Osteocyte (in vitro differentiated cells): Measurements from ENCODE around the gene FBXO4. TPM values are rescaled to one million over a fixed set of nuclear protein-coding genes. Genes with fewer than 3 reads are reported as not detected.
"Not testable (repeated sequence)": the region's sequence is repeated elsewhere in the genome, so short reads cannot be mapped to it uniquely, and the experiment has no call there.

Experiments used
- DNase-seq: peaks from one replicate; pipeline ENCODE4 v3.0.0; 2021; ENCODE audit warnings: mixed read lengths; ENCODE audit not compliant: unreplicated experiment; ENCODE audit errors: extremely low spot score
- H3K27ac Mint-ChIP-seq: one replicate; pipeline ENCODE4 v1.8.0; 2021; ENCODE audit warnings: mild to moderate bottlenecking, mixed read lengths; ENCODE audit not compliant: unreplicated experiment
- H3K27me3 Mint-ChIP-seq: one replicate; pipeline ENCODE4 v1.8.0; 2021; ENCODE audit warnings: mixed read lengths; ENCODE audit not compliant: unreplicated experiment
- H3K36me3 Mint-ChIP-seq: one replicate; pipeline ENCODE4 v1.8.0; 2021; ENCODE audit warnings: mixed read lengths; ENCODE audit not compliant: unreplicated experiment
- H3K4me1 Mint-ChIP-seq: one replicate; pipeline ENCODE4 v1.8.0; 2021; ENCODE audit warnings: mixed read lengths; ENCODE audit not compliant: unreplicated experiment
- H3K4me3 Mint-ChIP-seq: one replicate; pipeline ENCODE4 v1.8.0; 2021; ENCODE audit warnings: mild to moderate bottlenecking, moderate library complexity, mixed read lengths; ENCODE audit not compliant: unreplicated experiment
- H3K9me3 Mint-ChIP-seq: one replicate; pipeline ENCODE4 v1.8.0; 2021; ENCODE audit warnings: mixed read lengths; ENCODE audit not compliant: unreplicated experiment
- CTCF ChIP-seq: fragments of 200-600 bp; sonication (generic); IDR thresholded peaks from 2 replicates; pipeline ENCODE4 v1.5.0; 2021; ENCODE audit warnings: antibody characterized with exemption, mild to moderate bottlenecking, moderate library complexity
- total RNA-seq: library from RNA; stranded (reverse); gene quantifications from 2 replicates; pipeline ENCODE4 v1.2.1, GENCODE V29; 2021

Gene FBXO4
- total RNA-seq, 1 donor from 2014 or later, result 4.2 TPM

GRCh38 chr5:41935544-41935943 is 10.5 kb downstream of the FBXO4 start:
- no peak overlapping the region for H3K27ac Mint-ChIP-seq
- H3K4me1 Mint-ChIP-seq, result no peaks in the 10 kb centered on the region
- TF ChIP-seq CTCF, result no peak
- H3K36me3 Mint-ChIP-seq, result peaks cover 5% of the 10 kb centered on the region
- no peak for DNase-seq
- no peak overlapping the region for H3K4me3 Mint-ChIP-seq
- no peaks in the 10 kb centered on the region for H3K27me3 Mint-ChIP-seq
- H3K9me3 Mint-ChIP-seq, result no peaks in the 10 kb centered on the region

DNA sequence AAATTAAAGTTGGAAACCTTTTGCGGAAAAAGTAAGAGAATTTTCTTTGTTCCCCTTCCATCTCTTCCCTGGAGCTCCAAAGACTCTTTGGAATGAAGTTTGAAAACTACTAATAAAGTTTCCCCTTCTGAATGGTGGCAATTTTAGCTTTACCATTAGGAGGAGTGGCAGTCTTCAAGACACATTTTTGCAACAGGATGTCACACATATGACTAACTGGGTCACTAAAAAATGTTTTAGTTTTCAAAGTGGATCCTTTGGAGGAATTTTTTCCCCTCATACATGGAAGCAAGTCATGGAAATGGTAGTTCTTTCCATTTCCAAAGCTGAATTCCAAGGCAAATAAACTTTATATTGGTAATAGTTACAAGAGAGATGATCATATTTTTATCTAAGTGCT is 15.6 kb downstream of the FBXO4 start:
- no peak for TF ChIP-seq CTCF
- Mint-ChIP-seq H3K4me1 (no peaks in the 10 kb centered on the region), H3K9me3 (no peaks in the 10 kb centered on the region), H3K4me3 (no peak overlapping the region), H3K36me3 (peaks cover 1% of the 10 kb centered on the region), H3K27ac (no peak overlapping the region), H3K27me3 (no peaks in the 10 kb centered on the region)
- DNase-seq, result no peak

DNA sequence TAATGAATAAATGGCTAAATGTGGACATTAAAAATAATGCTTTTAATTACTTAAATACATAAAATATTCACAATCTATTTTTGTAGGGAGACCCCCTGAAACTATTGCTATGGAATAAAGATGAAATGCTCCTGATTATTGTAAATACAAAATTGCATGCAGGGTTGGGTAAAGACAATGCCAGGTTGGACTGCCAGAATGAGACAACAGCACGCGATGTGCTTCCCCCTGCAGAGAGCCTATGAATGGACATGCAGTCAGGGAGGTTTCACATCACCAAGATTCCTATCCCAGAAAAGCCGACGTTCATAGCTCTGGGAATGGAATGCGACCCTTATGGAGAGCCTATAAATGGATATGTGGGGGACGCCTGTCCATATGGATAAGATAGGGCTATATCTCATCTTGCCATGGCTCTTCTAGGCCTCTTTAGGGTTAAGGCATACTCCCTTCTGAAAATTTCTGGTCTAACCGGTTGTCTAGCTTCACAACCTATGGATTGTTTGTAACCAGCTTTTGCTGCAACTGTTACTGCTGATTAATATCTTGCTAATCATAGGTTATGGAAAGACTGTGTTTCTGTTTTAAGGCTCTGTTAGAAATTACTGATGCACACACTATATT is 20.4 kb downstream of the FBXO4 start:
- H3K4me3 Mint-ChIP-seq, H3K27ac Mint-ChIP-seq: not testable (repeated sequence)

DNA sequence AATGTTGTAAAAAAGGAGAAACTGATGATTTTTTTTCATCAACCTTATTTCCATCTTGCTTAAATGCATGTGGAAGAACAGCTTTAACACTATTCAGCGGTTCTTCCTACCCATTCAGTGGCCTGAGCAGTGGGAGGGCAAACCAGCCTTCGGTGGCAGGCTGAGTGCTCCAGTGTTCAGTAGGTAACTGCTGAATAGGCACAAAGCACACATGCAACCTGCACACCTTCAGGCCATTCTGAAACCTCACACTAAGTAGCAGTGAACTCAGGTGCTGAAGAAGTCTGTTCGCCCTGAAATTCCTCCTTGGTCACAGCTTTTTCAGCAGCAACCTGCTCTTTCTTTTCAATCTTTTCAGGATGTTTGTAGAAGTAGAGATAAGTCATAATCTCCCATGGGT is 26.1 kb downstream of the FBXO4 start:
- Mint-ChIP-seq H3K4me1 (no peaks in the 10 kb centered on the region), H3K36me3 (no peaks in the 10 kb centered on the region), H3K4me3 (no peak overlapping the region), H3K9me3 (no peaks in the 10 kb centered on the region), H3K27ac (no peak overlapping the region), H3K27me3 (peaks cover 7% of the 10 kb centered on the region)
- TF ChIP-seq CTCF, result no peak
- DNase-seq, result no peak

More for the DNA sequence above, 20.4 kb downstream of the FBXO4 start:
- H3K4me1 Mint-ChIP-seq, H3K27me3 Mint-ChIP-seq, H3K36me3 Mint-ChIP-seq, H3K9me3 Mint-ChIP-seq, DNase-seq: not testable (repeated sequence)

- Mint-ChIP-seq H3K27me3 (peaks cover 9% of the 10 kb centered on the region), H3K36me3 (no peaks in the 10 kb centered on the region), H3K4me3 (no peak overlapping the region), H3K9me3 (peaks cover 8% of the 10 kb centered on the region), H3K27ac (no peak overlapping the region), H3K4me1 (no peaks in the 10 kb centered on the region)
- TF ChIP-seq CTCF, result no peak
- no peak for DNase-seq
These were observed 29.2 kb downstream of the FBXO4 start for GRCh38 chr5:41954286-41954685.
